Measurements from ENCODE around the gene ZFTA. TPM values are rescaled to one million over a fixed set of nuclear protein-coding genes. Genes with fewer than 3 reads are reported as not detected.

ZFTA gene
- total and polyA plus RNA-seq, 2 donors (not counting 1 experiment from before 2014, with no cell fraction given), result 3.4 to 11.8 TPM

DNA sequence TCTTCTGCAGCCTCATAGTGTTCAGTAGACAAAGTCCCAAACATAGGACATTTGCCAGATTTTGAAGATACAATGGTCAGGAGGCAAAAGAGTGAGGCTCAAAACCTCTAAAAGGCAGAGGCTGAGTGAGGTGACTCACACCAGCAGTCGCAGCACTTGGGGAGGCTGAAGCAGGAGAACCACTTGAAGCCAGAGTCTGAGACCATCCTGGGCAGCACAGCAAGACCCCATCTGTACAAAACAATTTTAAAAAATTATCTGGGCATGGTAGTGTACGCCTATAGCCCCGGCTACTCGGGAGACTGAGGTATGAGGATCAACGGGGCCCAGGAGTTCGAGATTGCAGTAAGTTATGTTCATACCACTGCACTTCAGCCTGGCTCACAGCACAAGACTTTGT, 14.2 kb upstream of the ZFTA start:
- Mint-ChIP-seq H3K27ac (no peak overlapping the region), H3K4me3 (no peak overlapping the region), H3K9me3 (ENCODE audit: insufficient read depth) (no peaks in the 10 kb centered on the region), H3K4me1 (no peaks in the 10 kb centered on the region), H3K27me3 (peaks cover 13% of the 10 kb centered on the region)
- DNase-seq, result no peak
- CTCF ChIA-PET, result no interaction called here
- Histone ChIP-seq H3K4me1 (ENCODE audit: control insufficient read depth in 2 of 2, insufficient read depth in 2 of 2, low read length in 2 of 2) (no peaks in the 10 kb centered on the region), H3K36me3 (replicated peaks in 1 of 2; ENCODE audit: control extremely low read depth in 1 of 2, control insufficient read depth in 1 of 2, extremely low read depth in 1 of 2, insufficient read depth in 2 of 2, low read length in 1 of 2) (no peaks in the 10 kb centered on the region), H3K4me3 (ENCODE audit: control extremely low read depth in 1 of 5, extremely low read depth in 1 of 5, insufficient read depth in 1 of 5, low read depth in 2 of 5, low read length in 4 of 5) (no peak overlapping the region), H3K27me3 (replicated peaks in 1 of 4; ENCODE audit: control extremely low read depth in 1 of 4, control insufficient read depth in 3 of 4, insufficient read depth in 4 of 4, low read length in 3 of 4) (no peaks in the 10 kb centered on the region), H3K9me3 (ENCODE audit: control extremely low read depth in 1 of 3, control insufficient read depth in 2 of 3, insufficient read depth in 1 of 3, low read length in 2 of 3) (no peaks in the 10 kb centered on the region), H3K79me2 (ENCODE audit: control insufficient read depth, insufficient read depth, low read length) (no peaks in the 10 kb centered on the region), H3K27ac (ENCODE audit: low read length in 2 of 2) (no peak overlapping the region), H3K4me2 (replicated peaks; ENCODE audit: low read depth, low read length, poor library complexity, severe bottlenecking) (no peak overlapping the region), H4K20me1 (ENCODE audit: control insufficient read depth, insufficient read depth, low read length, poor library complexity, severe bottlenecking) (no peaks in the 10 kb centered on the region), H3K9ac (ENCODE audit: low read length) (no peak overlapping the region), H2AFZ (ENCODE audit: insufficient read depth, low read depth, low read length, poor library complexity, severe bottlenecking) (no peak overlapping the region)
- no peak for TF ChIP-seq EZH2 (IDR thresholded peaks at IDR 0.05; ENCODE audit: borderline replicate concordance, insufficient read depth, low read depth, low read length, poor library complexity, severe bottlenecking)
- TF ChIP-seq, protein P1, sequence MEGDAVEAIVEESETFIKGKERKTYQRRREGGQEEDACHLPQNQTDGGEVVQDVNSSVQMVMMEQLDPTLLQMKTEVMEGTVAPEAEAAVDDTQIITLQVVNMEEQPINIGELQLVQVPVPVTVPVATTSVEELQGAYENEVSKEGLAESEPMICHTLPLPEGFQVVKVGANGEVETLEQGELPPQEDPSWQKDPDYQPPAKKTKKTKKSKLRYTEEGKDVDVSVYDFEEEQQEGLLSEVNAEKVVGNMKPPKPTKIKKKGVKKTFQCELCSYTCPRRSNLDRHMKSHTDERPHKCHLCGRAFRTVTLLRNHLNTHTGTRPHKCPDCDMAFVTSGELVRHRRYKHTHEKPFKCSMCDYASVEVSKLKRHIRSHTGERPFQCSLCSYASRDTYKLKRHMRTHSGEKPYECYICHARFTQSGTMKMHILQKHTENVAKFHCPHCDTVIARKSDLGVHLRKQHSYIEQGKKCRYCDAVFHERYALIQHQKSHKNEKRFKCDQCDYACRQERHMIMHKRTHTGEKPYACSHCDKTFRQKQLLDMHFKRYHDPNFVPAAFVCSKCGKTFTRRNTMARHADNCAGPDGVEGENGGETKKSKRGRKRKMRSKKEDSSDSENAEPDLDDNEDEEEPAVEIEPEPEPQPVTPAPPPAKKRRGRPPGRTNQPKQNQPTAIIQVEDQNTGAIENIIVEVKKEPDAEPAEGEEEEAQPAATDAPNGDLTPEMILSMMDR (IDR thresholded peaks at IDR 0.05), result no peak
- ATAC-seq (ENCODE audit: low read depth), result no peak
- POLR2A ChIA-PET, result no interaction called here
- intact Hi-C loops (cut with micrococcal nuclease), result no loop called here
- no CpG with 5 or more reads among the region's 6 CpGs for WGBS (ENCODE audit: insufficient coverage)

DNA sequence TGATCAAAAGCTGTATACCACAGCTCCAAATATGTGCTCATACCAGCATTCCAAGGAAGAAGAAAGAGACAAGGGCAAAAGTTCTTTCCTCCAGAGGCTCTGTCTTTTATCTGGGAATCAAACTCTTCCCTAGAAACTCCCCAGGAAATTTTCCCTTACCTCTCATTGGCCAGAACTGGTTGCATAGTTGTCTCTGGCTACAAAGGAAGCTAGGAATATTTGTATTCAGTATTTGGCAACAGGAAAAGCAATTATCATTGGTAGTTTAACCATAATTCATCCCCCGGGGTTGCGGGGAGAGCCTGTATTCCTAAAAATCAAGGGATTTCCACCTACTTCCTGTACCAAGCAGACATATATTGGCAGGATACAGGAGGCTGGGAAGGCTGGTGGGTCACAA, 10.5 kb upstream of the ZFTA start:
- H3K4me3 ChIP-seq (ENCODE audit: control extremely low read depth in 1 of 5, extremely low read depth in 1 of 5, insufficient read depth in 1 of 5, low read depth in 2 of 5, low read length in 4 of 5), result no peak overlapping the region
- DNase-seq (no peak), ATAC-seq (ENCODE audit: low read depth) (no peak)
- CTCF ChIA-PET, result interaction anchor here (1.1 kb wide), 1 partner anchor 24 kb away, joined by 3 read pairs; no protein-coding TSS in a partner anchor
- intact Hi-C loops (cut with micrococcal nuclease), result no loop called here
- H3K27ac ChIP-seq (ENCODE audit: low read length in 2 of 2), result no peak overlapping the region
- Mint-ChIP-seq H3K27ac (no peak overlapping the region), H3K9me3 (ENCODE audit: insufficient read depth) (no peaks in the 10 kb centered on the region), H3K4me1 (no peaks in the 10 kb centered on the region), H3K4me3 (no peak overlapping the region), H3K27me3 (peaks cover 29% of the 10 kb centered on the region)
- POLR2A ChIA-PET, result no interaction called here
- TF ChIP-seq EZH2 (IDR thresholded peaks at IDR 0.05; ENCODE audit: borderline replicate concordance, insufficient read depth, low read depth, low read length, poor library complexity, severe bottlenecking), result no peak
- H3K4me1 ChIP-seq (ENCODE audit: control insufficient read depth in 2 of 2, insufficient read depth in 2 of 2, low read length in 2 of 2), result no peaks in the 10 kb centered on the region
- H3K79me2 ChIP-seq (ENCODE audit: control insufficient read depth, insufficient read depth, low read length), result no peaks in the 10 kb centered on the region
- H4K20me1 ChIP-seq (ENCODE audit: control insufficient read depth, insufficient read depth, low read length, poor library complexity, severe bottlenecking), result no peaks in the 10 kb centered on the region
- no peaks in the 10 kb centered on the region for H3K9me3 ChIP-seq (ENCODE audit: control extremely low read depth in 1 of 3, control insufficient read depth in 2 of 3, insufficient read depth in 1 of 3, low read length in 2 of 3)
- H3K9ac ChIP-seq (ENCODE audit: low read length), result no peak overlapping the region
- no peaks in the 10 kb centered on the region for H3K36me3 ChIP-seq (replicated peaks in 1 of 2; ENCODE audit: control extremely low read depth in 1 of 2, control insufficient read depth in 1 of 2, extremely low read depth in 1 of 2, insufficient read depth in 2 of 2, low read length in 1 of 2)
- no peak overlapping the region for H3K4me2 ChIP-seq (replicated peaks; ENCODE audit: low read depth, low read length, poor library complexity, severe bottlenecking)
- no CpG with 5 or more reads among the region's 2 CpGs for WGBS (ENCODE audit: insufficient coverage)
- H3K27me3 ChIP-seq (replicated peaks in 1 of 4; ENCODE audit: control extremely low read depth in 1 of 4, control insufficient read depth in 3 of 4, insufficient read depth in 4 of 4, low read length in 3 of 4), result peaks cover 0 to 3% (median 0%) of the 10 kb centered on the region in 4 experiments
- no peak overlapping the region for H2AFZ ChIP-seq (ENCODE audit: insufficient read depth, low read depth, low read length, poor library complexity, severe bottlenecking)

All from B cell (primary cell).